ENCODE data around the gene NAT8L.

- TF ChIP-seq CTCF (IDR thresholded peaks at IDR 0.05) (no peak), POLR2A (IDR thresholded peaks at IDR 0.05) (no peak)
Observed at GRCh38 chr4:2103843-2104547, 44.9 kb downstream of the NAT8L start.
